ENCODE measurements around the gene TRAPPC2L. TPM values are rescaled to one million over a fixed set of nuclear protein-coding genes. Genes with fewer than 3 reads are reported as not detected.

Gene TRAPPC2L, protein sequence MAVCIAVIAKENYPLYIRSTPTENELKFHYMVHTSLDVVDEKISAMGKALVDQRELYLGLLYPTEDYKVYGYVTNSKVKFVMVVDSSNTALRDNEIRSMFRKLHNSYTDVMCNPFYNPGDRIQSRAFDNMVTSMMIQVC
- total RNA-seq (2014; rRNA removed; shearing (Covaris generic)) = 36.8 and 48.4 TPM in 2 replicates

DNA sequence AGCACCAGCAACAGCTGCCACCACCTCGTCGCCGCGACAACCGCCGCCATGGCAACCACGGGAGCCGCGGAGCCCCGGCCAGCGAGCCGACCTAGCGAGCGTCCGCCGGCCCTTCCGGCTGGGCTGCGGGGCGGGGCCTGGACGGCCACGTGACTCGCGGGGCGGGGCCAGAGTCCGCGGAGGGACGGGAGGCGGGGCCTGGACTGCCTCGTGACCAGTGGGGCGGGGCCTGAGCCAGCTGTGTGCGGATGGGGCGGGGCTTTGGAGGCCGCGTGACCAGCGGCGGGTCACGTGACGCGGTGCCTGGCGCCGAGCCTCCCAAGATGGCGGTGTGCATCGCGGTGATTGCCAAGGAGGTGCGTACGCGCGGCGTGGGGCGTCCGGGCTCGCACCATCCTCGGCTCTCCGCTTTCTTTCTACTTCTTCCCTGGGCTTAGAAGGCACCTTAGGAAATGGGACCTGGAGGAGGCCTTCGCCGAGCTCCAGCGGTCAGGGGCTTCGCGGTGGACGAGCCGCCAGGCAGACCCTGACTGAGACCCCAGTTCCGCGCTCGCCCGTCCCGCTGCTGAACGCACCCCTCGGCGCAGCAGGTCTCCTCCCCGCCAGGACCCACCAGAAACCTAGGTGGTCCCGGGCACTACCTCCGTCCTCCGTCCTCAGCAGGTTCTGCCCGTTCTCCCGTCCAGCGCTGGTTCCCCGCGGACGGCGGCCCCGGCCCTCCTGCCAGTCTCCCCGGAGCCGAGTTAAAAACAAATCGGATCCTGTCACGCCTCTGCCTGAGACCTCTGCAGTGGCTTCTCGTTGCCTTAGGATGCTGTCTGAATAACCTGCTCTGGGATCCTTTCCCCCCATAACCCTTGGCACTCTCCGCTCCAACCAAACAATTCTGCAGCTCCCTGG lies at the start of gene TRAPPC2L, which contains the start of gene GALNS:
Gene TRAPPC2L, plus strand, starts transcription at position 300 of the 900 bp plus-strand sequence. Its CDS starts 24 bp downstream, at position 324.
Gene GALNS, minus strand, starts transcription at position 120 of the 900 bp plus-strand sequence. Its CDS starts 70 bp downstream, at position 50.
- DNase-seq (ENCODE audit: low read depth) = peak; percentile 89

DNA sequence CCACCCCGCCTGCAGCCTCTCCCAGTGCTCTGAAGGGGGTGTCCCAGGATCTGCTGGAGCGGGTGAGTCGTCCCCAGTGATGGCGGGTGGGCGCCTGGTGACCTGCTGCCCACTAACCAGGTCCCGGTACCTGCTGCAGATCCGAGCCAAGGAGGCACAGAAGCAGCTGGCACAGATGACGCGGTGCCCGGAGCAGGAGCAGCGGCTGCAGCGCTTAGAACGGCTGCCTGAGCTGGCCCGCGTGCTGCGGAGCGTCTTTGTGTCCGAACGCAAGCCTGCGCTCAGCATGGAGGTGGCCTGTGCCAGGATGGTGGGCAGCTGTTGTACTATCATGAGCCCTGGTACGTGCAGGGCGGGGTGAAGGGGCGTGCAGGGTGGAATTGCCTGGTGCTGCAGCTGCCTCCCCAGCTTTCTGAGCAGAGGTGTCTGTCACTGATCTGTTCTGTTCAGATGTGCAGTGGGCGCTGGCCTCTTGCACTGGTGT lies 49.7 kb upstream of the TRAPPC2L start:
- no peak for DNase-seq (ENCODE audit: low read depth)

GRCh38 chr16:88807626-88808453 lies 49.1 kb upstream of the TRAPPC2L start:
- DNase-seq (ENCODE audit: low read depth) = no peak

DNA sequence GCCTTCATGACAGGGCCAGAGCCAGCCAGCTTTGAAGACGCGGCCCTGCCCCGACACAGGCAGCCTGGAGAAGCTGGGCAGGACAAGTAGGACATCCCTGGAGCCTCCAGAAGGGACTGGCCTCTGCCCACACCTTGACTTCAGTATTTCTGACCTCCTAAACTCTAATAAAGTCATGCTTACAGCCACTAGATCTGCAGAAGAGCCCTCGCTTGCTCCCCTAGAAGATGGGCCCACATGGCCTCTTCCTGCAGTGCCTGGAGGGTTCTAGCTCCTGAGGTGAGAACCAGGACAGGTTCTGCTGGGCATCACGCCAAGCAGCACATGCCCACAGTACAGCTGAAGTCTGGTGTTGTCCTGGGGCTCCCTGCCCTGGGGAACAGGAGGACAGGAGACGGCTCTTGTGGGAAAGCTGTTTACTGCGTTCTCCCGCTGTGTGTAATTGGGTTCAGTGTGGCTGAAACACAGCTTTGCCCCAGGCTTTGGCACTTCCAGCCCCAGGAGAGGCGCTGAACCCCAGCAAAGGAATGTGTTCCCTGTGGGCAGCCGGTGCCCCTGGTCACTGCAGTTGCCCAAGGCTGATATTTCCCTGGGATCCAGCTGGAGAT lies 47.8 kb upstream of the TRAPPC2L start:
- DNase-seq (ENCODE audit: low read depth) = peak; percentile 81

GRCh38 chr16:88809676-88810165 lies 47.2 kb upstream of the TRAPPC2L start:
- DNase-seq (ENCODE audit: low read depth) = no peak

DNA sequence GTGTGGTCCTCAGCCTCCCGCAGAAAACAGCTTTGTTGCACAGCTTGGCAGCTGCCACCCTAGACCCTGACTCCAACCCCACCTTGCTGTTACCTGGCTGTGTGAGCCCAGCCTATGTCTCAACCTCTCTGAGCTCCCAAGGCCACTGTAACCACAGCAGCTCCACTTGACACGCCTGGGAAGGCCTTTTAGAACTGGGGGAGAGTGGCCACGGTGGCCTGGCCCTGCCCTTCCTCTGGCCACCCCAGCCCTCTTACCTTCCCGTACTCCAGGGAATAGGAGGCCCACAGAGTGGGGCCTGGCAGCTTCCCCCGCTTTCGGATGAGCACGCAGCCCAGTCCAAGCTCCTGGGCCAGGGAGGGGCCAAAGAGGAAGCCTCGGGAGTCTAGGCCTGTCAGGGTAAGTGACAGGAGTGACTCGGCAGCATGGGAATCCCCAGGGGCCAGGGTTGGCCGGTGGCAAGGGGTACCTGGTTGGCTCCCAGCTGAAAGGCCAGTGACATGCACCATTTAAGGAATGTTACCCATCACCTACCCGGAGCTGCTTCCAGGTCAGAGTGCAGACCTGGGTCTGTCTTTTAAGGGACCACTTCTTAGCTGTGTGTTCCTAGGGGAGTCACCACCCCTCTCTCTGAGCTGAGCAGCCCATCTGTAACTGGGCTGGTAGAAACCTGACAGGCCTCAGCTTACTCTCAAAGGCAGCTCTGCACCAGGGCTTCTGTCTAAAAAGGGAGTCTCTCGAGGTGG lies 46.6 kb upstream of the TRAPPC2L start:
- peak; percentile 35 for DNase-seq (ENCODE audit: low read depth)

DNA sequence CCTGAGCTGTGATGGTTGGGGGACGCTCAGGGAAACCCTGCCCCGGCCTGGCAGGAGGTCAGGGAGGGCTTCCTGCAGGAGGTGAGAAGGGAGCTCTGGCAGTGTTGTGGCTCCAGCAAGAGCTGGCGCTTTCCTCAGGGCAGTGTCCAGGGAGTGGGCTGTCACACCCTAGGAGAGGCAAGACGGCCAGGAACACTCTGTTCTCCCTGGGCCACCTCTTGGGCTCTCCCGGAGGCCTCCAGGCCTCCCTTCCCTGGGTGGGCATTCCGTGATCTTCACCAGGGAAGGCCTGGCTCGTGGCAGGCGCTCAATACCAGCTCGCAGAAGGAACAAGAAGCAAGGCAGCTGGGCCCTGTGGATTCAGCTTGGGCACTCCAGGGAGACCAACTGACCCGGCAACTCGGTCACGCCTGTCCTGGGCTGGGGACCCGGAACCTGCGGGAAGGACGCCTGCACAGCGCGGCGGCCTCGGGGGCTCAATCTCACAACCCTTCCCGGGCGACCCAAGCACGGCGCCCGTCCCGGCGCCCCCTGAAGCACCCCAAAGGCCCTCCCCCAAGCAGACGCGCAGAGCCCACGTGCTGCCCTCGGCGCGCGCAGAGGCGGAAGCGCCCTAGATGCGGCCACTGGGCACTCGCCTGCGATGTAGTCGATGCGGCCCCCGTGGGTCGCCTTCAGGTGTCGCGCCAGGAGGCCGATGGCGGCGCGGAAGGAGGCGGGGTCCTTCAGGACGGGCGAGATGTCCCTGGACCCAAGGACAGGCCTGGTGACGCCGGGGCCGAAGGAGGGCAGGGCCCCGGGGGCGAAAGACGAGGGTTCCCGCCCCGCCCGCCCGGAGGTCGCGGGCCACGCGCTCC lies 45.8 kb upstream of the TRAPPC2L start:
- DNase-seq (ENCODE audit: low read depth) = peak; percentile 79

- DNase-seq (ENCODE audit: low read depth) = peak; percentile 88
Measured at GRCh38 chr16:88811769-88812512, 45.0 kb upstream of the TRAPPC2L start, which contains the start of gene APRT. Gene APRT, minus strand, starts transcription at chr16:88811928. Its CDS starts 29 bp downstream, at chr16:88811899.

DNA sequence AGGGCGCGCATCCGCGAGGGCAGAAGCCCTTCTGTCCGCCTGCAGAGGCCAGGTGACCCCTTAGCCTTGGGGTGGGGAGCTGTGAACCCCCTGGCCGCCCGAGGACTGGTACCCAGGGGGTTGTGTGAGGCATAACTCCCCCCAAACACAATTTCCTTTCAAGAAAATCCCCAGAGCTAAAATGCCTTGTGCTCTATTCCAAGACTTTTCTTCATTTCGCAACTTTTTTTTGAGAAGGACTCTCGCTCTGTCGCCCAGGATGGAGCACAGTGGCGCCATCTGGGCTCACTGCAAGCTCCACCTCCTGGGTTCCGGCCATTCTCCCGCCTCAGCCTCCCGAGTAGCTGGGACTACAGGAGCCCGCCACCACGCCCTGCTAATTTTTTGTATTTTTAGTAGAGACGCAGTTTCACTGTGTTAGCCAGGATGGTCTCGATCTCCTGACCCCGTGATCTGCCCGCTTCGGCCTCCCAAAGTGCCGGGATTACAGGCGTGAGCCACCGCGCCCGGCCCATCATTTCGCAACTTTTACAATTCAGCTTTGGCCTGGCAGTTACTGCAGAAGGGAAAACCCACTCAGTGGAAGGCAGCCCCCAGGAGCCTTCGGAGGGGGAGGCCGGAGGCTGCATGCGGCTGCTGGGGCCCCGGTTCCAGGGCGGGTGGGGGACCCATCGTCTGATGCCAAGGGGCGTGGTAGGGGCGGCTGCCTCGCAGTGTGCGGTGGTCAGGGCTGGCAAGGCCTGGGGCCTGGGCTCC lies 44.2 kb upstream of the TRAPPC2L start:
- peak; percentile 52 for DNase-seq (ENCODE audit: low read depth)

DNA sequence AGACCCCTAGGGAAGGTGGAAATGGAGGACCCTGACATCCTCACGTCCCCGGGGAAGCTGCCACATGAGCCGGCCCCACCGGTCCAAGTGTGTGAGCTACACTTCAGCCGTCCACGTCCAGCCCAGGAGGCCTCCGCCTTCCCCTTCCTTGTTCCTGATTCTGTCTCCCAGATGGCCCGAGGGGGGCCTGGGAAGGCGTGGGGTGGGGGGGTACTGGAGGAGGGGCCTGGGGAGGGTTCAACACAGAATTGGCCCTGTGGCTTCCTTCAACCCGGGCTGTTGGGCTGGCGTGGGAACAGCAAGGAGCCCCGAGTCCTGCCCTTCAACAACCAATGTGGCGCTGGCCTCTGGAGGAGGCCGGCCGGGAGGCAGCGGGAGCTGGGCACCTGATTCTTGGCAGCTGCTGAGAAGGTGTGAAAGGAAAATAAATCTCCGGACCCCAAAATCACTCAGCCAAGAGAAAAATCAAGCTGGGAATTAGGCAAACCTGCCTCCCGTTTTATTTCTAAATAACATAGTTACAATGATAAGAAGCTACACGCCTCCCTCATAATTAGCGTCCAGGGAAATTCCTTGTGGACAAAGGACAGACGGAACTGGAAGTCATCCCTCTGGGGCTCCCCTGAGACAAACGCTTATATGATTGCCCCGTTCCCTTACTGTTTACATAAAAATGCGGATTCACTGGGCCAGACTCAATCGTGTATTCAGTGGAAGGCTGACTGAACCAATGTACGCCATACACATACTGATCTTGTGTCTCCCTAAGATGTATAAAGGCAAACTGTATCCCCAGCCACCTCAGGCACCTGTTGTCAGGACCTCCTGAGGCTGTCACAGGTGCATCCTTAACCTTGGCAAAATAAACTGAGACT lies 43.4 kb upstream of the TRAPPC2L start:
- DNase-seq (ENCODE audit: low read depth) = no peak

DNA sequence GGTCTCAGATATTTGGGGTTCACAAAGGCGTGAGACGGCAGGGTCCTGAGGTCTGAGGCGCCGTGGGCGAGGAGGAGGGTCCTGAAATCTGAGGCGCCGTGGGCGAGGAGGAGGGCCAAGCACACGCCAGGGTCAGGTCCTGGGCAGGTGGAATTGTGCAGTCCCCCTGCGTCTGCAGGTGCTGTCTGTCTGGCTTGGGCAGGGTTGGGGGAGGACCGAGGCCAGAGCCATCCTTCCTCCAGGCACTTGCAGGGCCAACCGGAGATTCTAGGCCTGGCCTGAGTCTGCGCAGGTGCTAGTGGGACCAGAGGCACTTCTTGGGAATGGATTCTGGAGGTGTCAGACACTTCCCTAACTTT lies 42.8 kb upstream of the TRAPPC2L start:
- DNase-seq (ENCODE audit: low read depth) = no peak

GRCh38 chr16:88815227-88815626 lies 41.7 kb upstream of the TRAPPC2L start:
- DNase-seq (ENCODE audit: low read depth) = no peak

GRCh38 chr16:88815901-88816589 lies 40.9 kb upstream of the TRAPPC2L start:
- no peak for DNase-seq (ENCODE audit: low read depth)

DNA sequence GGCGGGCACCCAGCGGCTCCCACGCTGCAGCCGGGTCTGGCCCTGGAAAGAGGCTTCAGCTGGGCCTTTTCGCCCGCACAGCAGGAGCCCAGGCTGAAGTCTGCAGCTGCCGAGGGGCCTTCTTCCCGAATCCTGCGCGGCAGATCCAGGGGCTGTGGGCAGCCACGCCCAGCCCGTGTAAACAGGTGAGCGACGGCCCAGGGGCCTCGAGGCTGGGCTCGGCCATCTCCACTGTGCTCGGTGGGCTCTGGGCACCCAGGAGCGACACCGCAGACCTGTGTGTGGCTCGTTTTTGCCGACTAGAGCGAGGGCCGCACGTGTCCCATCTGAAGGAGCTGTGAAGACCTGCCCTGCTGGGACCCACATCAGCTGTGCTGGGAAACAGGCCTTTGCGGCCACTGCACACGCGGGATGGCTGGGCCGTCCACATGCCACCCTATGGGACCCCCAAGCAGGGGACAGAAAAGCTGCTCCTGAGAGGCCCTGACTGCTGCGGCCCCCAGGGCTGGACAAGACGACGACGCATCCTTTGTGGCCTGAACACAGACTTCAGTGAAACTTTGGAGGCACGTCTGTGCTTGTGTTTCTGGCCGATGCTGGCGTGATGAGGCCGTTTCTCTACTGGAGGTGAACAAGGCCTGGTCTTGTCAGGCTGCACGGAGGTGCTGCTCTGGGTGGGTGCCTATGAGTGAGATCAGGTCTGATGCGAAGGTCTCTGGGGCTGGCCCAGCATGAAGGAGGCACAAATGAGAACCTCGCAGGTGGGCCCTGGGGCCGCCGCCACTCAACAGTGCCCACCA lies 40.0 kb upstream of the TRAPPC2L start:
- no peak for DNase-seq (ENCODE audit: low read depth)

- DNase-seq (ENCODE audit: low read depth) = no peak
Measured at GRCh38 chr16:88817785-88818574, 38.9 kb upstream of the TRAPPC2L start.
